GM18861 (cell line): Measurements from ENCODE around the gene ALPP.
"Not testable (repeated sequence)": the region's sequence is repeated elsewhere in the genome, so short reads cannot be mapped to it uniquely, and the experiment has no call there.

Experiments
- ATAC-seq: cut with Tn5 transposase; IDR thresholded peaks from one replicate; pipeline ENCODE4 v1.9.1; 2021; ENCODE audit not compliant: unreplicated experiment

Gene ALPP

DNA sequence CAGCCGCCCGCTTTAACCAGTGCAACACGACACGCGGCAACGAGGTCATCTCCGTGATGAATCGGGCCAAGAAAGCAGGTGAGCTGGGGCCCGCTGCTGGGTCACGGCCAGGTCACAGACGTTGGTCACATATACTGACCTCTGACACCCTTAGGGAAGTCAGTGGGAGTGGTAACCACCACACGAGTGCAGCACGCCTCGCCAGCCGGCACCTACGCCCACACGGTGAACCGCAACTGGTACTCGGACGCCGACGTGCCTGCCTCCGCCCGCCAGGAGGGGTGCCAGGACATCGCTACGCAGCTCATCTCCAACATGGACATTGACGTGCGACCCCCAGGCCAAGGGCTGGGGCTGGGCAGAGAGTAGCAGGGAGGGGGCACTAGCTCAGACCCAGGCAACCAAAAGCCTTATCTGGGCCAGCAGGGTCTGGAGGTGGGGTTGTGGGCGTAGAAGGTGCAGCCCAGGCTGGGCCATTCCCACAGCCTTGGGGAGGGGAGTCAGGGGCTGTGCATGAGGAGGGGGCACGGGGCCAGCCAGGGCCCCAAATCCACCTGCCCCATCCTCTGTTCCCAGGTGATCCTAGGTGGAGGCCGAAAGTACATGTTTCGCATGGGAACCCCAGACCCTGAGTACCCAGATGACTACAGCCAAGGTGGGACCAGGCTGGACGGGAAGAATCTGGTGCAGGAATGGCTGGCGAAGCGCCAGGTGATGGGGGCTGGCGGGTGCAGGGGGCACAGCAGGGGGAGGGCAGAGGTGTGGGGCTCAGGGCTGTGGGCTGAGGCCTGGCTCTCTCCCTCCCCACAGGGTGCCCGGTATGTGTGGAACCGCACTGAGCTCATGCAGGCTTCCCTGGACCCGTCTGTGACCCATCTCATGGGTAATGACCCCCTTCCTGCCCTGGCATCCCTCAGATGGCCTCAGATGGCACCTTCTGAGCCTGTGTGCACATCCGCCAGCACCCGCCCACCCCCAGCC is 1.3 kb downstream of the ALPP start:
- not testable (repeated sequence) for ATAC-seq

DNA sequence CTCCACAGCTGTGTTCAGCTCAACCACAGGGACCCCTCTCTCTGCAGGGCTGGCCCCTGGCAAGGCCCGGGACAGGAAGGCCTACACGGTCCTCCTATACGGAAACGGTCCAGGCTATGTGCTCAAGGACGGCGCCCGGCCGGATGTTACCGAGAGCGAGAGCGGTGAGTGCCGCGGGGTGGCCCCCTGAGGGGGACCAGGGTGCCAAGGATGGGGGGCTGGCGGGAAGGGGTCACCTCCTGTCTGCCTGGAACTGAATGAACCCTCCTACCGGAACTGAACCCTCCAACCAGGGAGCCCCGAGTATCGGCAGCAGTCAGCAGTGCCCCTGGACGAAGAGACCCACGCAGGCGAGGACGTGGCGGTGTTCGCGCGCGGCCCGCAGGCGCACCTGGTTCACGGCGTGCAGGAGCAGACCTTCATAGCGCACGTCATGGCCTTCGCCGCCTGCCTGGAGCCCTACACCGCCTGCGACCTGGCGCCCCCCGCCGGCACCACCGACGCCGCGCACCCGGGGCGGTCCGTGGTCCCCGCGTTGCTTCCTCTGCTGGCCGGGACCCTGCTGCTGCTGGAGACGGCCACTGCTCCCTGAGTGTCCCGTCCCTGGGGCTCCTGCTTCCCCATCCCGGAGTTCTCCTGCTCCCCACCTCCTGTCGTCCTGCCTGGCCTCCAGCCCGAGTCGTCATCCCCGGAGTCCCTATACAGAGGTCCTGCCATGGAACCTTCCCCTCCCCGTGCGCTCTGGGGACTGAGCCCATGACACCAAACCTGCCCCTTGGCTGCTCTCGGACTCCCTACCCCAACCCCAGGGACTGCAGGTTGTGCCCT is 2.9 kb downstream of the ALPP start:
- not testable (repeated sequence) for ATAC-seq

DNA sequence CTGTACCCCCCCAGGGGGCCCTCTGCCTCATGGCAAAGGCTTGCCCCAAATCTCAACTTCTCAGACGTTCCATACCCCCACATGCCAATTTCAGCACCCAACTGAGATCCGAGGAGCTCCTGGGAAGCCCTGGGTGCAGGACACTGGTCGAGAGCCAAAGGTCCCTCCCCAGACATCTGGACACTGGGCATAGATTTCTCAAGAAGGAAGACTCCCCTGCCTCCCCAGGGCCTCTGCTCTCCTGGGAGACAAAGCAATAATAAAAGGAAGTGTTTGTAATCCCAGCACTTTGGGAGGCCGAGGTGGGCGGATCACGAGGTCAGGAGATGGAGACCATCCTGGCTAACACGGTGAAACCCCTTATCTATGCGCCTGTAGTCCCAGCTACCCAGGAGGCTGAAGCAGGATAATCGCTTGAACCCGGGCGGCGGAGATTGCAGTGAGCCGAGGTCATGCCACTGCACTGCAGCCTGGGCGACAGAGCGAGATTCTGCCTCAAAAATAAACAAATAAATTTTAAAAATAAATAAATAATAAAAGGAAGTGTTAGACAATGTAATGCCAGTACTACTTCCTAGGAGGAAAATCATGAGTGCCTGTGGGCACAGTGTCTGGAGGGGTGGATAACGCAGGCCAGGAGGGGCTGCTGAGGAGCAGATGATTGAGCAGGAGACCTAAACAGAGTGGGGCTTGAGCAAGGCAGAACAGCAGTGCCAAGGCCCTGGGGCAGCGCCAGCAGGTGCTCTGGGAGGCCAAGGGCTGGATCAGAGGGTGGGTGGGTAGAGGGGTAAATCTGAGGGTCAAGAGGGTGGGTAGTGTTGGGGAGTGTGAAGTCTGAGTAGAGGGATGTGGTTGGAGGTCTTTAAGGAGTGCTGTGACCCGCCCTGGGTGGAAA is 4.0 kb downstream of the ALPP start:
- ATAC-seq = no peak

DNA sequence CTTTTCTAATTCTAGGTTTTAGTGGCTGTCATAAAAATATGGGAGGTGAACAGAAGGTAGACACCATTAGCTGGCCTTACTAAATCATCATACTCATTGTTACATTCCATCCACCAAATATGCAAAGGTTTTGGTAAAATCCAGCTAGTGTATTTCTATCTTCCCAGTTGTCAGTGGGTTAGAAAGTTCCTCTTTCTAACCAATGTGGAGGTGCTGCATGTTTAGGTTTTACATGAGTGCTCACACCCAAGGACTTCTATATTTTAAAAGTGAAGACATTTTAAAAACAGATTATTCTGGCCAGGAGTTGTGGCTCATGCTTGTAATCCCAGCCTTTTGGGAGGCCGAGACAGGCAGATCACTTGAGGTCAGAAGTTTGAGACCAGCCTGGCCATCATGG is 5.9 kb downstream of the ALPP start:
- ATAC-seq = no peak

DNA sequence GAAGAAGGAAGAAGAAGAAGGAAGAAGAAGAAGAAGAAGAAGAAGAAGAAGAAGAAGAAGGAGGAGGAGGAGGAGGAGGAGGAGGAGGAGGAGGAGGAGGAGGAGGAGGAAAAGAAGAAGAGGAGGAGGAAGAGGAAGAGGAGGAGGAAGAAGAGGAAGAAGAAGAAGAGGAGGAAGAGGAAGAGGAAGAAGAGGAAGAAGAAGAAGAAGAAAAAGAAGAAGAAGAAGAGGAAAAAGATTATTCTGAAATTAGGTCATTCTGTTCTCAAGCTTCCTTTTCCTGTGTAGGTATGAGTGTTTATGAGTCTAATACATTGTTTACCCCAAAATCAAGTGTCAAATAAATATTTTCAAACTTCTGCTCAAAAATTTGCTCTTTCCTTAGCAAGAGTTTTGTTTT is 6.5 kb downstream of the ALPP start:
- not testable (repeated sequence) for ATAC-seq

DNA sequence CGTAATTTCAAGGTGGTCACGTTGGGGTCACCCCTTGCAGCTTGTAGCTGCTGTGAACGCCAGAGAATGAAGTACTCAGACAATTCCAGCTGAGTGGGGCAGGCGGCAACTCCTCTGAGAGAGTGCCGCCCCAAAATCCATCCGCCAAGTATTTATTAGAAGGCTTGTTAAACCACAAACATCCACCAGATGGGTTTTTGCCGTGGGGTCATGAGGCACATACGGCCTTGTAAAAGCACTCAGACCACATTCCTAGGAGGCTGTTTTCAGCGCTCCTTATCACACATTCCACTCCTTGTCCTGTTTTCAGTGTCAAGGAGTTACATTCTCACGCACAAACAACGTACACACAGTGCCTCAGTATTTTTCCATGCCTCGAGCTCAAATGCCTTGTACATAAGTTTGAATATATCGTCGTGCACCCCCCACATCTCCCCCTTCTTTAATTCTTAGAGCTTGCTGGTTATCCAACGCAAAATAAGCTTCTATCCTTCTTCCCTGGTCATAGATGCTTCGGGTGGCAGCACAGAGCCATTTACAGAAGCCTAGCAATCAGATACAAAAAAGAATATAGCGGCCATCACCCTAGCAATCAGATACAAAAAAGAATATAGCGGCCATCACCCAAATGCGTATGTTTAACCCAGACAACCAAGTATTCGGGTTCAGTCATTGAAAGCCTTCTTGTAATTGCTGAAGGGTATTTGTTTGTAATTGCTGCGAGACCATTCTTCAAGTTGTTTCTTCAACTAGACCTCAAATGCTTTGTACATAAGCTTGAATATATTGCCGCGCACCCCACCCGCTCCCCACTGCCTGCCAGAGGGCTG is 7.3 kb downstream of the ALPP start:
- ATAC-seq = no peak

DNA sequence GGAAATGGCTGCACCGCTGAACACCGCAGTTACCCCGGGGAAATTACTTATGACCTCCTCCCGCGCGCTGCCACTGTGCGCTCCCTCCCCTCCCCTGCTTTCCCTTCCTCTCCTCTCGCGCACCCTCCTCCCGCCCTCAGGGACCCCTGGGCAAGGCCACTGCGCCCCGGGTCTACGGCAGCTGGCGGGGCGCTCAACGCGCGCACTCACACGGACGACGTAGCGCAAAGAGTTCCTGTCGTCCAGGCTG is 7.9 kb downstream of the ALPP start:
- no peak for ATAC-seq

DNA sequence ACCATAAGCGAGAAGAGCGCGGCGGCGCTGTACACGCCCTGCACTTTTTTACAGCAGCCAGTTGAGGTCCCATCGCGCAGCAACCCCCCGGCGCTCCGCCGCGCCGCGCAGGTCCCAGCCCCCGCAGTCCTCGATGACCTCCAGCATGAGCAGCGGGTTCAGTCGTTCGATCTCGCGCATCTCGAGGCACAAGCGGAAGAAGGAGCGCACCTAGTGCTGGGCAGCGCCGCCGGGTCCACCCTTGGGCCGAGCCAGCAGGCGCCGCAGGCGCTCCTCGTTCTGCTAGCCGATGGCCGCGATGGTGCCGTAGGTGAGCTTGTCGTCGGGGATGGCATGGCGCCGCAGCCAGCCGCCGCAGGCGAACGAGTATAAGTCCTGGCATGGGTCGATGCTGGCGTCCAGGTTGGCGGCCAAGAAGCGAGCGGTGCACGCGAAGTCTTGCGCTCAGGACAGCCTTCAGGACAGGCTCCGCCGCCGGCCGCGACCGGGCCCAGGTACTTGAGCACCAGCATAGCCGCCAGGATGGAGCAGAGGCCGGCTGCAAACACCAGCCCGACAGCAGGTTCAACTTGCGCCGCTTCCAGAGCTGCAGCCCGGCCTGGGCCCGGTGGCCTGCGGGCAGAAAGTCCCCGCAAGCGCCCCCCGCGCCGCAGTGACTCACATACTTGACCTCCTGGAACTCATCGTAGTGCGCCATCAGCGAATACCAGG is 8.3 kb downstream of the ALPP start:
- no peak for ATAC-seq

DNA sequence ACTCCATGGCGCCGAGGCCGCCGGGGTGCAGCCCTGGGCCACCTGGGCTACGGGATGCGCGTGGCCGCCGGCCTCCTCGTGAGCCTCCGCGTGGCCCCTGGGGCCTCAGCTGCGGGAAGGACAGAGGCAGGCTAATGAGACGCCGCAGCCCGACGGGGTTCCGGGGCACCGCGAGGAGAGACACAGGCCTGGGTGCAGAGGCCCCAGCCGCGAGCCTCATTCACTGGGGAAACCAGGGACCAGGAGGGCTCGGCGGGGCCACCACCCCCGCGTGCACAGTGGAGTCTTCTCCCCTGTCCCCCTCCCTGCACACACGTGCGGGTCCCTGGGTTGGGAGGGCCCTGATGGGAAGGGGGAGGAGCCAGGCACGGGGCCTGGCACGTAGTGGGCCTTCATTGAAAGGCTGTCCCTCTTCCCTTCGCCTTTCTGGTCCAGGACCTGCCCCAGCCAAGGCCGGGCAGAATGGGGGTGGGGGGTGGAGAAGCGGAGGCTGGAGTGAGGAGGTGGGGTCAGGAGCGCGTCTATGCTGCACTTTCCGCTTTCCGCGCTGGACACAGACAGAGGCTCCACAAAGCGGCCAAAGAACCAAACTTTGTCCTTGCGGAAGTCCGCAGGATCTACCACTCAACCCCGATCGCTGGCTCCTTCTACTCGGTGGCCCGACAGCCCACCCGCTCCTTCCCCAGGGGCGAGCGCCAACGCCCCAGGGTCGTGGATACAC is 9.1 kb downstream of the ALPP start:
- no peak for ATAC-seq

DNA sequence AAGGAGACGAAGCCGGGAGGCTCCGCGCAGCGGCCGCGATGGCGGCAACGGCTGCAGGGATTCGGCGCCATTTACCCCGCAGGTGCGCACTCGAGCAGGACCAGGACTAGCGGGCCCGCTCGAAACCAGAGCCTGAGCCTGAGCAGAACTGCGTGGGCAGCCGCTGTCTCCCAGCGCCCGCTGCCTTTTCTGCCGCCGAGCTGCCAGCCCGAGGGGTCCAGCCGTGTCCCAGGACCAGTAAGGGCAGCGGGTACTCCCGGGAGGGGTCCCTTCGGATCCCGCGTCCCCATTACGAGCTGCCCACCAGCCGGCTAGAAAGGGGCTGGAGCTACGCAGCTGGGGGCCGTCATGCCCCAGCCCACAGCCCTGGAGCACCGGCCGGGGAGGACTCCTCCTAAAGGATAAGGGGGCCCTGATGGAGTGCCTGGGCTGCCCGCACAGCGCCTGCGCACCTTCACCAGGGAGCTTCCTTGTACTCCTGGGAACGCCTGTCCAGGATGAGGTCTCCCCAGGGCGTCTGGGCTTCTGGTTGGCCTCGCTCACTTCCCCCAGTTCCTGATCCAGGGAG is 9.9 kb downstream of the ALPP start:
- ATAC-seq = no peak

DNA sequence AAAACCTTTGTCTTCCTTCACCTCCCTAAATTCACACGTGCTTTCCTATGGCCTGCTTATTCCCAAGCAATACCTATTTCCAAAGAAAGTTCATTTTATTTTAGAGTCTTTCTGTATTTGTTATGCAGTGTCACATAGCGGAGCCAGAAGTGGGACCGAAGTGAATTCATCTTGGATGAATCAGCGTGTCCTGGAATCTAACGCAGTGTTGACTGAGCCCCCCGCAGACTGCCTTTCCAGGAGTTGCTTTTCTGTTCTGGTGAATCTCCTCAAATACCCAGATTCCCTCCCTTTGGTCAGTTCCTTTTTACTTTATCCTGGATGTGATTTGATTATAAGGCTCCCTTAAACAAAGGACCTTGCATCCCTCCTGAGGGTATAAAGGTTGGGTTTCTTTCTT is 10.8 kb downstream of the ALPP start:
- no peak for ATAC-seq

DNA sequence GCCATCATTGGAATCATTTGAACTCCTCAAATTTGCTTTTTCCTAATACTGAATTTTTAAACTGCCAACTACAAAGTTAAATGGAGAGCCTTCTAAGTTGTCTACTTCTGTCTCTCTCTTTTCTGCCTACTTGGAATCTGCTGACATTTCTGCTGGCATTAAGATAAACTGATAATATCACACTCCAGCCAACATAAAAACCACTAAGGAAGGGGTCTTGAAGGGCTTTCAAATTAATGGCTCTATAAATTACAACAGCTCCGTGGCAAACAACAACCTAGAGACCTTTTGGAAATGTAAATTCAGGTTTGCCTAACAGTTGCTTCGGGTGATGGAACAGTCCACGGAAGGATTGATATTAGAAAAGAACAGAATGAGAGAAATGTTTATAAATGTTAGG is 12.1 kb downstream of the ALPP start:
- ATAC-seq = no peak

DNA sequence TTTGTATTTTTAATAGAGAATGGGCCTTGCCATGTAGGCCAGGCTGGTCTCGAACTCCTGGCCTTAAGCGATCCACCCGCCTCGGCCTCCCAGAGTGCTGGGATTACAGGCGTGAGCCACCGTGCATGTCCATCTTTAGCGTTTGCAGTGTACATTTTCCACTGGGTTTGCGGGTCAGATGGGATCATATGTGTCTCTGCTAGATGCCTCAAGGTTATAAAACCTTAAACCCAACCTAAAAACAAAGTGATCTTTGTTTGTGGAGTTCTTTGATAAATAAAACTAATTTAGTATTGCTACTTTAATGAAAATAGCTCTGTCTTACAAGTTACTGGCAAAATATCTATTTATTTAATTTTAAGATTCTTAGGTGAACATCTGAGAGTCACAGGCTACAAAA is 15.0 kb downstream of the ALPP start:
- ATAC-seq = no peak

DNA sequence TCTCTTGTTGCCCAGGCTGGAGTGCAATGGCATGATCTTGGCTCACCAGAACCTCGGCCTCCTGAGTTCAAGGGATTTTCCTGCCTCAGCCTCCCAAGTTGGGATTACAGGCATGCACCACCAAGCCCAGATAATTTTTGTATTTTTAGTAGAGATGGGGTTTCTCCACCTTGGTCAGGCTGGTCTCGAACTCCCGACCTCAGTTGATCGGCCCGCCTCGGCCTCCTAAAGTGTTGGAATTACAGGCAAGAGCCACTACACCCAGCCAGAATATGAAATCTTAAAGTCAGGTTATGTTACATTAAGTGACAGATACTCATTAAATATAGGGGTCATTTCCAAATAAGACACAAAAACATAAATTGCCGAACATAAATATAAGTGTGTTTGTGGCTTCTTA is 15.9 kb downstream of the ALPP start:
- not testable (repeated sequence) for ATAC-seq

DNA sequence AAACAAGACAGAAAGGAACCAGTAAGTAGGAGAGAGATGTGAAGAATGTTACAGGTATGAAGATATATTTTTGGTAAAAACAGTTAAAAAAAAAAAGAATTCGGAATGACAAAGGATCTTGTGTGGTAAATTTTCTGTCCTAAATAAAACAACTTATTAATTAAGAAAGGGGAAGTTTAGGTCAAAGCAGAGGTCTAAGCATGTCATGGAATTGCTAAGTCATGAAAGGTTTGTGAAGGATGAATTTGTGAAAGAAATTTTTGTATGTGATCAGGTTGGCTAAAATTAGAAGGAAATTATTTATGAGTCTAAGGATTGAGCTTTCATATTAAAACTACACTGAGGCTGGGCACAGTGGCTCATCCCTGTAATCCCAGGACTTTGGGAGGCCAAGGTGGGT is 17.0 kb downstream of the ALPP start:
- ATAC-seq = no peak

DNA sequence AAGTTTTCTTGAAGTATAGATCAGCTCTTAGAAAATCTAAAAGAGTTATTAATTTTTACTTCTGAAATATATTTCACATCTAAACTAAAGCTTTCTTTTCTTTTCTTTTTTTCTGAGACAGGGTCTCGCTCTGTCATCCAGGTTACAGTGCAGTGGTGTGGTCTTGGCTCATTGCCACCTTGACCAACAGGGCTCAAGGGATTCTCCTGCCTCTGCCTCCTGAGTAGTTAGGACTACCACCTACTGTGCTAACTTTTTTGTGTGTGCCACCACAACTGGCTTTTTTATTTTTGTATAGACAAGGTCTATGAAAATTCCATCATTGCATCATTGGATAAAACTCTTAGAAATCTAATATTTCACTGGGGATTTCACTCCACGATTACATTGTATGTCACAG is 18.1 kb downstream of the ALPP start:
- no peak for ATAC-seq

DNA sequence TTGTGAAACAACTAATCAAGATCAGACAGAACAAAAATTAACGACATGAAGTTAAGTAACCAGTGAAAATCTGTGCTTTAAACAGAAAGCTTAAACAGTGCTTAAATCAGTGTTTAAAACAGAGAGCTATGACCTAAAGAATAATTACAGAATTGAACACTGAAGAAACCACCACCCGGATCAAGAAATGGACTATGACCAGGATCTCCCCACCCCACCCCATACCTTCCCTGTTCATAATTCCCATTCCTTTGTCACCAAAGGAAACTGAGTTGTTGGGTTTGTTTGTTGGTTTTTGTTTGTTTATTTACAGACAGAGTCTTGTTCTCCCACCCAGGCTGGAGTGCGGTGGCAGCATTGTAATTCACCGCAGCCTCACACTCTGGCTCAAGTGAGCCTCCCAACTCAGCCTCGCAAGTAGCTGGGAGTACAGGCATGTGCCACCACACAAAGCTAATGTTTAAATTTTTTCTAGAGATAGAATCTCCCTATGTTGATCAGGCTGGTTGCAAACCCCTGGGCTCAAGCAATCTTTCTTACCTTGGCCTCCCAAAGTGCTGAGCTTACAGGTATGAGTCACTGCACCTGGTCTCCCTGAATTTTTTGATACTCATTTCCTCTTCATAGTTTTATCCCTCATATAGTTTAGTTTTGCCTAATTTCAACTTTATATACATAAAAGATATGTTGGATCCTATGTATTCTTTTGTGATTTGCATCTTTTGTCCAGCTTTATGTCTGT is 19.9 kb downstream of the ALPP start:
- no peak for ATAC-seq
